Smooth muscle cell (in vitro differentiated cells): ENCODE measurements around the gene BPI. TPM values are rescaled to one million over a fixed set of nuclear protein-coding genes. Genes with fewer than 3 reads are reported as not detected.

Experiments
- DNase-seq: peaks from one replicate; lab custom pipeline; 2025; ENCODE audit not compliant: unreplicated experiment; lab: John Stamatoyannopoulos, UW
- H2AFZ ChIP-seq: fragments of 200-600 bp; sonication (generic); 2 replicates; pipeline ENCODE4 v1.6.0; 2016; ENCODE audit warnings: antibody characterized with exemption, low read depth, mild to moderate bottlenecking
- H3F3A ChIP-seq: fragments of 200-600 bp; sonication (generic); 2 replicates; pipeline ENCODE4 v1.6.0; 2017; ENCODE audit warnings: antibody characterized with exemption, low read depth
- H3K27ac ChIP-seq: fragments of 200-600 bp; sonication (generic); 2 replicates; pipeline ENCODE4 v1.5.1; 2016; ENCODE audit warnings: low read depth, mild to moderate bottlenecking
- H3K27me3 ChIP-seq: fragments of 200-600 bp; sonication (generic); 2 replicates; pipeline ENCODE4 v1.6.1; 2016; ENCODE audit warnings: low read depth, mild to moderate bottlenecking
- H3K36me3 ChIP-seq: fragments of 200-600 bp; sonication (generic); 2 replicates; pipeline ENCODE4 v1.5.1; 2016; ENCODE audit warnings: low read depth
- H3K4me1 ChIP-seq: fragments of 200-600 bp; sonication (generic); 2 replicates; pipeline ENCODE4 v1.5.1; 2016; ENCODE audit warnings: low read depth
- H3K4me2 ChIP-seq: fragments of 200-600 bp; sonication (generic); 2 replicates; pipeline ENCODE4 v1.6.0; 2016; ENCODE audit warnings: mild to moderate bottlenecking
- H3K4me3 ChIP-seq: fragments of 200-600 bp; sonication (generic); 2 replicates; pipeline ENCODE4 v1.5.1; 2016; ENCODE audit warnings: mild to moderate bottlenecking
- H3K79me2 ChIP-seq: fragments of 200-600 bp; sonication (generic); 2 replicates; pipeline ENCODE4 v1.6.0; 2016; ENCODE audit warnings: low read depth, mild to moderate bottlenecking
- H3K9ac ChIP-seq: fragments of 200-600 bp; sonication (generic); 2 replicates; pipeline ENCODE4 v1.6.0; 2016; ENCODE audit warnings: low read depth
- H3K9me3 ChIP-seq: fragments of 200-600 bp; sonication (generic); replicated peaks from 2 replicates; pipeline ENCODE4 v1.5.1; 2016; ENCODE audit warnings: low read depth
- H4K20me1 ChIP-seq: fragments of 200-600 bp; sonication (generic); 2 replicates; pipeline ENCODE4 v1.6.0; 2016; ENCODE audit warnings: low read depth
- CTCF ChIP-seq: fragments of 200-600 bp; sonication (generic); IDR thresholded peaks from 2 replicates; pipeline ENCODE4 v1.5.1; 2017; ENCODE audit warnings: borderline replicate concordance, mild to moderate bottlenecking, antibody characterized with exemption; ENCODE audit not compliant: insufficient read depth, poor library complexity, severe bottlenecking
- WGBS: methylation state at CpG from one replicate; pipeline ENCODE4 v1.1.7; 2016; ENCODE audit warnings: low lambda C conversion rate; 5-methylcytosine and 5-hydroxymethylcytosine counted together
- polyA plus RNA-seq: library from polyadenylated mRNA; unstranded; fragments of >200 nt; fragmentation: Nextera tagmentation; extraction: Ambion mirVana; gene quantifications from 2 replicates; pipeline ENCODE4 v1.2.1, GENCODE V29; 2016
- total RNA-seq: library from RNA; depleted of rRNA; stranded (reverse); fragments of >200 nt; gene quantifications from 2 replicates; pipeline ENCODE4 v1.2.3, GENCODE V29; 2014

The BPI gene
- total and polyA plus RNA-seq, 2 experiments from 2014 or later: not detected

- peaks cover 11% of the 10 kb centered on the region for H3K4me1 ChIP-seq
- H3K27ac ChIP-seq: no peak within 1 kb of the TSS
- WGBS: 95% methylated on average over 8 of the region's 8 CpGs
- no peaks in the 10 kb centered on the region for H3K9me3 ChIP-seq
- H2AFZ ChIP-seq: no peak within 1 kb of the TSS
- no peak within 1 kb of the TSS for H3K9ac ChIP-seq
- TF ChIP-seq CTCF: no peak
- H3K27me3 ChIP-seq: no peaks in the 10 kb centered on the region
- H4K20me1 ChIP-seq: no peaks in the 10 kb centered on the region
- no peaks in the 10 kb centered on the region for H3K36me3 ChIP-seq
- H3K4me2 ChIP-seq: no peak within 1 kb of the TSS
- H3K79me2 ChIP-seq: no peaks in the 10 kb centered on the region
- H3F3A ChIP-seq: no peaks in the 10 kb centered on the region
- no peak within 1 kb of the TSS for H3K4me3 ChIP-seq
- no peak for DNase-seq
Measured at GRCh38 chr20:38346247-38346651, 42.3 kb downstream of the BPI start, which contains the start of gene LBP. Gene LBP, plus strand, starts transcription at chr20:38346482. Its CDS starts 35 bp downstream, at chr20:38346517.

GRCh38 chr20:38346741-38347140, 42.8 kb downstream of the BPI start:
- no peak for DNase-seq
- Histone ChIP-seq H3K79me2 (no peaks in the 10 kb centered on the region), H3K9ac (no peak overlapping the region), H3K4me1 (peaks cover 10% of the 10 kb centered on the region), H3K27ac (no peak overlapping the region), H3K4me3 (no peak overlapping the region), H3K4me2 (no peak overlapping the region), H3F3A (no peaks in the 10 kb centered on the region), H3K27me3 (no peaks in the 10 kb centered on the region), H4K20me1 (no peaks in the 10 kb centered on the region), H2AFZ (no peak overlapping the region), H3K9me3 (no peaks in the 10 kb centered on the region), H3K36me3 (no peaks in the 10 kb centered on the region)
- no peak for TF ChIP-seq CTCF
- 97% methylated on average over 4 of the region's 4 CpGs for WGBS

- TF ChIP-seq CTCF: no peak
- H3K36me3 ChIP-seq: no peaks in the 10 kb centered on the region
- no peaks in the 10 kb centered on the region for H3K79me2 ChIP-seq
- no peak overlapping the region for H2AFZ ChIP-seq
- no peak overlapping the region for H3K9ac ChIP-seq
- DNase-seq: no peak
- H3K4me3 ChIP-seq: no peak overlapping the region
- H3F3A ChIP-seq: no peaks in the 10 kb centered on the region
- H3K27ac ChIP-seq: no peak overlapping the region
- no peaks in the 10 kb centered on the region for H3K9me3 ChIP-seq
- no peak overlapping the region for H3K4me2 ChIP-seq
- 91% methylated on average over 5 of the region's 5 CpGs for WGBS
- no peaks in the 10 kb centered on the region for H3K4me1 ChIP-seq
- H4K20me1 ChIP-seq: no peaks in the 10 kb centered on the region
- H3K27me3 ChIP-seq: no peaks in the 10 kb centered on the region
Measured at GRCh38 chr20:38349856-38350255, 45.9 kb downstream of the BPI start.
